ENCODE results near the gene SNAP91. TPM values are rescaled to one million over a fixed set of nuclear protein-coding genes. Genes with fewer than 3 reads are reported as not detected.

Gene SNAP91
- total and polyA plus RNA-seq, 2 of the 8 experiments (the other 6 are each of a cell fraction or from before 2014, with no cell fraction given): 1.3 to 1.5 TPM

DNA sequence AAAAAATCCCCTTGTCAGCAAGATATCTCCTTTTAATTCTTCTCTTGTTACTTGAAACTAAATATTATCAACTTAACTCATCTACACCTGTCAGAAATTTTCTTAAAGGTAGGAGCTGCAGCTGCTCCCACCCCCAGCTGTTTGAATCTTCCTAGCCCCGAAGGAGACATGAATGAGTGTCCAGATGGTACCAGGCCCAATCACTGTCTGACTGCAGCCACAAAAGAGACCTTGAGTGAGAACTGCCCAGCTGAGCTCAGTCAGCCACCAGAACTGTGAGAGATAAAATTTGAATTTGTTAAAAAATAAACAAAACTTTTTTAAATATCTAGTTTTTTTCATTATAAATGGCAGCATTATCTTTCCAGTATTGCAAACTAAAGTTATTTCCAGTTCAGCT lies 111.8 kb downstream of the SNAP91 start:
- POLR2A ChIA-PET (ENCODE audit: partially characterized antibody): no interaction called here
- WGBS, 2 experiments (ENCODE audit: extremely low coverage in 1 of 2, insufficient coverage in 1 of 2, insufficient read length in 1 of 2, insufficient replicate concordance in 2 of 2, low coverage in 1 of 2, low lambda C conversion rate in 2 of 2, missing lambda C conversion rate in 1 of 2): 100% methylated on average over 1 of the region's 1 CpG; no CpG with 5 or more reads in 1 of the 2 experiments
- FAIRE-seq: no peak

More for the DNA sequence above, 111.8 kb downstream of the SNAP91 start:
- Histone ChIP-seq H3K4ac (replicated peaks; ENCODE audit: insufficient read length, low read depth, low read length) (no peak overlapping the region), H4K8ac (ENCODE audit: extremely low read depth, insufficient read depth, low read length) (no peak overlapping the region), H2BK15ac (ENCODE audit: low read length) (no peak overlapping the region), H4K20me1 (replicated peaks in 1 of 2; ENCODE audit: control insufficient read depth in 1 of 2, insufficient read depth in 2 of 2, low read length in 2 of 2) (no peaks in the 10 kb centered on the region), H2BK20ac (ENCODE audit: low read length) (no peak overlapping the region), H2BK120ac (replicated peaks; ENCODE audit: low read depth, low read length) (no peak overlapping the region), H4K91ac (replicated peaks; ENCODE audit: insufficient read length, low read length) (no peak overlapping the region), H3K79me2 (ENCODE audit: control insufficient read depth in 1 of 2, insufficient read depth in 2 of 2, low read length in 2 of 2) (no peaks in the 10 kb centered on the region), H3K4me1 (replicated peaks in 1 of 4; ENCODE audit: control insufficient read depth in 3 of 4, insufficient read depth in 4 of 4, low read length in 3 of 4) (peaks cover 0 to 5% (median 2%) of the 10 kb centered on the region in 4 experiments; a peak in 1 of 7 replicates), H3K23me2 (ENCODE audit: low read depth, low read length) (no peaks in the 10 kb centered on the region), H4K5ac (ENCODE audit: insufficient read length, low read depth, low read length) (no peak overlapping the region), H3K27me3 (replicated peaks in 1 of 4; ENCODE audit: control insufficient read depth in 3 of 4, extremely low read depth in 1 of 4, insufficient read depth in 3 of 4, low read length in 3 of 4) (no peaks in the 10 kb centered on the region), H3K4me3 (ENCODE audit: extremely low read depth in 1 of 4, insufficient read depth in 2 of 4, low read depth in 3 of 4, low read length in 4 of 4) (no peak overlapping the region), H3K9ac (replicated peaks in 1 of 4; ENCODE audit: extremely low read depth in 1 of 4, low read depth in 3 of 4, low read length in 3 of 4) (no peak overlapping the region), H3K14ac (ENCODE audit: insufficient read length) (no peak overlapping the region), H2AFZ (ENCODE audit: low read length) (no peak overlapping the region), H3K9me3 (ENCODE audit: insufficient read depth in 2 of 2, low read depth in 1 of 2, low read length in 1 of 2) (no peaks in the 10 kb centered on the region; a peak in 1 of 4 replicates), H3K56ac (replicated peaks; ENCODE audit: insufficient read length, low read depth, low read length) (no peak overlapping the region), H3K23ac (ENCODE audit: insufficient read length) (no peak overlapping the region), H3K18ac (ENCODE audit: extremely low read depth, low read length) (no peak overlapping the region), H2AK5ac (ENCODE audit: low read depth, low read length) (no peak overlapping the region), H3K4me2 (ENCODE audit: insufficient read depth in 1 of 2, low read depth in 2 of 2, low read length in 2 of 2) (no peak overlapping the region), H3K36me3 (ENCODE audit: control insufficient read depth in 2 of 4, insufficient read depth in 4 of 4, low read length in 3 of 4) (no peaks in the 10 kb centered on the region), H3K27ac (ENCODE audit: low read depth, low read length) (no peak overlapping the region), H2BK12ac (ENCODE audit: low read depth, low read length) (no peak overlapping the region), H2BK5ac (ENCODE audit: low read depth, low read length) (no peak overlapping the region), H3K79me1 (ENCODE audit: low read depth, low read length) (no peaks in the 10 kb centered on the region)
- CTCF ChIA-PET (ENCODE audit: partially characterized antibody): interaction anchor here (0.6 to 1.6 kb wide), 5 partner anchors 17 to 165 kb away, joined by 3 to 6 read pairs (median 3); no protein-coding TSS in a partner anchor
- TF ChIP-seq, protein P1, sequence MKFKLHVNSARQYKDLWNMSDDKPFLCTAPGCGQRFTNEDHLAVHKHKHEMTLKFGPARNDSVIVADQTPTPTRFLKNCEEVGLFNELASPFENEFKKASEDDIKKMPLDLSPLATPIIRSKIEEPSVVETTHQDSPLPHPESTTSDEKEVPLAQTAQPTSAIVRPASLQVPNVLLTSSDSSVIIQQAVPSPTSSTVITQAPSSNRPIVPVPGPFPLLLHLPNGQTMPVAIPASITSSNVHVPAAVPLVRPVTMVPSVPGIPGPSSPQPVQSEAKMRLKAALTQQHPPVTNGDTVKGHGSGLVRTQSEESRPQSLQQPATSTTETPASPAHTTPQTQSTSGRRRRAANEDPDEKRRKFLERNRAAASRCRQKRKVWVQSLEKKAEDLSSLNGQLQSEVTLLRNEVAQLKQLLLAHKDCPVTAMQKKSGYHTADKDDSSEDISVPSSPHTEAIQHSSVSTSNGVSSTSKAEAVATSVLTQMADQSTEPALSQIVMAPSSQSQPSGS (IDR thresholded peaks at IDR 0.05; ENCODE audit: low read length): no peak
- no peak for DNase-seq (ENCODE audit: low read depth in 1 of 2, low spot score in 2 of 2)
